NCI-H446 treated with DMSO at 0.1 percent for 48 hours (cell line): ENCODE data around the gene HBA2.
"Not testable (repeated sequence)": the region's sequence is repeated elsewhere in the genome, so short reads cannot be mapped to it uniquely, and the experiment has no call there.

Experiments
- DNase-seq: peaks from one replicate; lab custom pipeline; 2025; lab: John Stamatoyannopoulos, UW

HBA2 gene

GRCh38 chr16:172374-172941 lies at the start of gene HBA2:
TSS of gene HBA2 (plus strand) at chr16:172876. CDS start at chr16:172913, 37 bp downstream.
- DNase-seq: not testable (repeated sequence)

- DNase-seq: not testable (repeated sequence)
Measured at GRCh38 chr16:123558-124350, 48.9 kb upstream of the HBA2 start.

GRCh38 chr16:125011-125410 lies 47.7 kb upstream of the HBA2 start:
- no peak for DNase-seq

GRCh38 chr16:129075-129474 lies 43.6 kb upstream of the HBA2 start:
- no peak for DNase-seq

GRCh38 chr16:130533-131173 lies 42.0 kb upstream of the HBA2 start:
- no peak for DNase-seq

GRCh38 chr16:132120-132519 lies 40.6 kb upstream of the HBA2 start:
- DNase-seq: no peak

DNA sequence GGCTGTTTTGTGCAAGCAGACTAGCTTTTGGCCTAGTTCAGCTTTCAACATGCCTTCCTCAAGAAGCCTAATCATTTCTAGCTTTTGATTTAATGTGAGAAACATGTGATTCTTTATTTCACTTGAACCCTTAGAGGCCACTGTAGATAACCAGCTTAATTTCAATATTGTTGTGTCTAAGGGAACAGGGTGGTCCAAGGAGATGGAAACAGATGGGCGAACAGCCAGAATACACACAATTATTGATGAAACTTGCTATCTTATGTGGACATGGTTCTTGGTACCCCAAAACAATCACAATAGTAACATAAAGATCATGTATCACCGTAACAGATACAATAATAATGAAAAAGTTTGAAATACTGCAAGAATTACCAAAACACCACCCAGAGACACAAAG lies 39.0 kb upstream of the HBA2 start:
- no peak for DNase-seq

DNA sequence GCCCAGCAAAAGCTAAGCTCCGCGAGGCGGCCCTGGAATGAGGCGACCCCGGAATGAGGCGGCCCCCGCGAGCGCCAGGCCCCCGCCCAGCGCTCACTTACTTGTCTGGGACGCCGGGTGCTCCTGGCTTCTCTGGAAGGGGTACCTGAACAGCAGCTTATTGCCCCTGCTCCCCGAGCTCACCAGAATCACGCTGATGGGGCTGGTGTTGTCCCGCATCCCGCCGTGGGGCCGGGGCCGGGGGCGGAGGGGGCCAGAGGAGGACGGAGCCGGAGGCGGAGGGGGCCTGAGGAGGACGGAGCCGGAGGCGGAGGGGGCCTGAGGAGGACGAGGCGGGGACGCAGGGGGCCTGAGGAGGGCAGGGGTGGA lies 34.6 kb upstream of the HBA2 start:
- DNase-seq: no peak

GRCh38 chr16:140175-140857 lies 32.4 kb upstream of the HBA2 start:
- DNase-seq: no peak

DNA sequence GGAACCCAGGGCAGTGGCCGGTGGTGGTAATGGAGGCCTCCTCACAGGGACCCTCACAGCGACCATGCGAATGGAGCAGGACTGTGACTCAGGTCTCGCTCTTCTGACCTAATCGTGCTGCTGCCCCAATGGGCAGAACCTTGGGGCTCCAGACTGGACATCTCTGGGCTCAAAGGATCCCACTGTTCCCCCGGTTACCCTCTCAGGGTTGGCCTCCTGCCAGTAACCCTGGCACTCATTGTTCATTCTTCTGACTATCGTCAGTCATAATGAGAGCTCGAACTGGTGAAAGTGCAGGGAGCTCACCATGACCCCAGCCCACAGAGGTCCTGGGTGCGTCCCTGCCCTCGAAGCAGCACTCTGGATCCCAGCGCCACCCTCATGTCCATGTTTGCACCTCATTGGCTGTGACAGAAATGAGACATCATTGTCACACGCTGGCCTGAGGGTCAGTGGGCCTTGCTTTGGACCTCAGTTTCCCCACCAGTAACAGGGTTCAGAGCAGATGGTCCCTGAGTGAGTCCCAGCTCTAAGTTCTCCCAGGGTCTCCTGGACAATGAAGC lies 30.2 kb upstream of the HBA2 start:
- DNase-seq: no peak

- no peak for DNase-seq
Measured at GRCh38 chr16:143047-143446, 29.6 kb upstream of the HBA2 start.

- DNase-seq: no peak
Measured at GRCh38 chr16:143456-143855, 29.2 kb upstream of the HBA2 start.

GRCh38 chr16:144797-145252 lies 27.9 kb upstream of the HBA2 start:
- no peak for DNase-seq

GRCh38 chr16:146646-147045 lies 26.0 kb upstream of the HBA2 start:
- no peak for DNase-seq

- DNase-seq: no peak
Measured at GRCh38 chr16:149024-149660, 23.5 kb upstream of the HBA2 start.

DNA sequence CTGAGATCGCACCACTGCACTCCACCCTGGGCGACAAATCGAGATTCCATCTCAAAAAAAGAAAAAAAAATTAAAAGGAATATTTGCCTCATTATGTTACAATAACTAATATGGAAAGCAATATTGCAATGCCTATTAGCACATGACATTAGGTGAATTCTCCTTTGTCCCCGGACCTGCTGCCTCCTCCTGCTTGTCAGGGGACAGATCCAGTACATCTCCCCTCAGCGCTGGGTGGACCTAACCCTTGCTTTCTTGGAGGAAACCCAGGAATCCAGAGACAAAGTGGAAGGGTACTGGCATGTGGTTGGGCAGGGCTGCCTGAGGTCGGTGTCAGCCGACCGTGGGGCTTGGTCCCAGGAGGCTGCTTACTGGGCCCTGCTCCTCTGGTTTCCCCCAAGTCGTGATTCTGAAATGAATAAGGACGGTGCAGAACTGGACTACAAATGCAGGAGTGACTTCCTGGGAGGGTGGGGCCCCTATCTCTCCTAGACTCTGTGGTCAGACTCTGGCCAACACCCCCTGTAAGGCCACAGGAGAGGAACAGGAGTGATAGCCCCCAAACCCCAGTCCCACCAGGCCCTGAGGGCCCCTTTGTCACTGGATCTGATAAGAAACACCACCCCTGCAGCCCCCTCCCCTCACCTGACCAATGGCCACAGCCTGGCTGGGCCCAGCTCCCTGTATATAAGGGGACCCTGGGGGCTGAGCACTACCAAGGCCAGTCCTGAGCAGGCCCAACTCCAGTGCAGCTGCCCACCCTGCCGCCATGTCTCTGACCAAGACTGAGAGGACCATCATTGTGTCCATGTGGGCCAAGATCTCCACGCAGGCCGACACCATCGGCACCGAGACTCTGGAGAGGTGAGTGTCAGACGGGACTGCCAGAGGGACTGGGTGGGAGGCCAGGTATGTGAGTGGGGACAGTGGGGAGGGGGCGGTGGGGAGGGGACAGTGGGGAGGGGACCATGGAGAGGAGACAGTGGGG lies 20.2 kb upstream of the HBA2 start, which contains the start of gene HBZ:
TSS of gene HBZ (plus strand) at position 504 of the 988 bp plus-strand sequence. CDS start at position 770, 266 bp downstream.
- DNase-seq: no peak

DNA sequence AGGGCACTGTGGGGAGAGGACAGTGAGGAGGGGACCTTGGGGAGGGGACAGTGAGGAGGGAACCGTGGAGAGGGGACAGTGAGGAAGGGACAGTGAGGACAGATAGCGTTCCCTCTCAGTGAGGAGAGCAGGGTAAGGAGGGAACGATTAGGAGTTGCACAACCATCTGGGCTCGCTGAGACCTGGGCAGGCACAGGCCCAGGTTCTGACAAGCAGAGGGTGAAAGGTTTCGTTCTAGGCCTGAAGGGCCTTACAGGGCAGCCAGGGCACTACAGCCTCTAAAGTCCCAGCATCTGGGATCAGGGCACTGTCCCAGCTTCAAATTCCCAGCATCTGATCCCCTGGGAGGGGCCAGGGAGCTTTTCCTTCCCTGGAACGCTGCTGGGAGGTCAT lies 19.6 kb upstream of the HBA2 start:
- not testable (repeated sequence) for DNase-seq

GRCh38 chr16:153550-154216 lies 19.0 kb upstream of the HBA2 start:
- not testable (repeated sequence) for DNase-seq

GRCh38 chr16:154217-155030 lies 18.3 kb upstream of the HBA2 start:
- DNase-seq: no peak
